ENCODE data around the gene SVEP1. TPM values are rescaled to one million over a fixed set of nuclear protein-coding genes. Genes with fewer than 3 reads are reported as not detected.

Gene SVEP1
- polyA plus RNA-seq, 1 donor (not counting 4 experiments of a cell fraction or from before 2014, with no cell fraction given) = 0.14 TPM

DNA sequence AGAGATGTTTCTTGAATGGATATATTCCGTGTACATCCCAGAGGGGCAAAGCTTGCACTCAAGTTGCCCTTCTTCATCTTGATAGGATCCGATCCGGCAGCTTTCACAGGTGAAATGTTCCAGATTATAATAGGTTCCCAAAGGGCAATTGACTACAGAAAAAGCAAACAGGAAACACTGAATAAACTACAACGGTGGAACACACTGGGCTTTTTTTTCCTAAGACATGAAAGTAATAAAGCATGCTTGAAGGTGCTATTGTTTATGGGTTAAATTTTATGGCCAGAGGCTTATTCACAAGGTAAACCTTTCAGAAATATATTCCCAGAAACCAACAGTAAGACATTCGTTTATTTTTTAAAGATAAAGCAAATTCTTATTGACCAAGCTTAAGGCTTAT, 110.6 kb downstream of the SVEP1 start:
- no peaks in the 10 kb centered on the region for H3K9me3 ChIP-seq (ENCODE audit: control insufficient read depth, low read depth, low read length)
- FAIRE-seq = no peak

GRCh38 chr9:110465190-110465589, 114.4 kb downstream of the SVEP1 start:
- Histone ChIP-seq H3K79me2 (ENCODE audit: control insufficient read depth, insufficient read depth, low read length) (no peaks in the 10 kb centered on the region), H3K27me3 (ENCODE audit: control insufficient read depth, extremely low read depth, insufficient read depth, low read length) (no peaks in the 10 kb centered on the region), H4K20me1 (ENCODE audit: control insufficient read depth, extremely low read depth, insufficient read depth, low read length) (no peaks in the 10 kb centered on the region), H3K9ac (ENCODE audit: control insufficient read depth, extremely low read depth, insufficient read depth, low read length) (no peak overlapping the region), H3K9me3 (ENCODE audit: control insufficient read depth, low read depth, low read length) (no peaks in the 10 kb centered on the region), H3K36me3 (ENCODE audit: control insufficient read depth in 2 of 2, extremely low read depth in 1 of 2, insufficient read depth in 2 of 2, low read length in 2 of 2) (no peaks in the 10 kb centered on the region), H3K4me2 (ENCODE audit: control insufficient read depth, extremely low read depth, insufficient read depth, low read depth, low read length) (no peak overlapping the region), H3K4me1 (ENCODE audit: control insufficient read depth, extremely low read depth, insufficient read depth, low read length) (no peaks in the 10 kb centered on the region), H2AFZ (ENCODE audit: control insufficient read depth, low read length) (no peak overlapping the region), H3K4me3 (ENCODE audit: control insufficient read depth in 2 of 3, extremely low read depth in 1 of 3, insufficient read depth in 2 of 3, low read depth in 1 of 3, low read length in 3 of 3) (no peak overlapping the region), H3K9me1 (ENCODE audit: control insufficient read depth, extremely low read depth, insufficient read depth, low read length) (no peaks in the 10 kb centered on the region), H3K27ac (ENCODE audit: control insufficient read depth, insufficient read depth, low read length) (no peak overlapping the region)
- TF ChIP-seq CTCF (optimal IDR thresholded peaks at IDR 0.05 in 1 of 3, IDR thresholded peaks at IDR 0.05 in 1 of 3, conservative IDR thresholded peaks at IDR 0.05 in 1 of 3; ENCODE audit: extremely low read depth in 1 of 3, insufficient read depth in 2 of 3, low read length in 3 of 3) (no peak), EZH2 (IDR thresholded peaks at IDR 0.05; ENCODE audit: low read length) (no peak)
- DNase-seq (ENCODE audit: low read depth, low spot score) (no peak), FAIRE-seq (no peak)
- dilution Hi-C loops (cut with MboI; ENCODE audit: extremely low pct_ligation_motif_present, low sequenced_read_pairs) = no loop called here

More for the DNA sequence above, 110.6 kb downstream of the SVEP1 start:
- no peak for DNase-seq (ENCODE audit: low read depth, low spot score)
- no peaks in the 10 kb centered on the region for H3K79me2 ChIP-seq (ENCODE audit: control insufficient read depth, insufficient read depth, low read length)
- no peak overlapping the region for H3K27ac ChIP-seq (ENCODE audit: control insufficient read depth, insufficient read depth, low read length)
- no peaks in the 10 kb centered on the region for H4K20me1 ChIP-seq (ENCODE audit: control insufficient read depth, extremely low read depth, insufficient read depth, low read length)
- H3K36me3 ChIP-seq (ENCODE audit: control insufficient read depth in 2 of 2, extremely low read depth in 1 of 2, insufficient read depth in 2 of 2, low read length in 2 of 2) = no peaks in the 10 kb centered on the region
- no peaks in the 10 kb centered on the region for H3K4me1 ChIP-seq (ENCODE audit: control insufficient read depth, extremely low read depth, insufficient read depth, low read length)
- H3K4me2 ChIP-seq (ENCODE audit: control insufficient read depth, extremely low read depth, insufficient read depth, low read depth, low read length) = no peak overlapping the region
- H3K9ac ChIP-seq (ENCODE audit: control insufficient read depth, extremely low read depth, insufficient read depth, low read length) = no peak overlapping the region
- H3K27me3 ChIP-seq (ENCODE audit: control insufficient read depth, extremely low read depth, insufficient read depth, low read length) = no peaks in the 10 kb centered on the region
- dilution Hi-C loops (cut with MboI; ENCODE audit: extremely low pct_ligation_motif_present, low sequenced_read_pairs) = no loop called here
- TF ChIP-seq EZH2 (IDR thresholded peaks at IDR 0.05; ENCODE audit: low read length) (no peak), CTCF (optimal IDR thresholded peaks at IDR 0.05 in 1 of 3, IDR thresholded peaks at IDR 0.05 in 1 of 3, conservative IDR thresholded peaks at IDR 0.05 in 1 of 3; ENCODE audit: extremely low read depth in 1 of 3, insufficient read depth in 2 of 3, low read length in 3 of 3) (no peak)
- H2AFZ ChIP-seq (ENCODE audit: control insufficient read depth, low read length) = no peak overlapping the region
- H3K9me1 ChIP-seq (ENCODE audit: control insufficient read depth, extremely low read depth, insufficient read depth, low read length) = no peaks in the 10 kb centered on the region
- no peak overlapping the region for H3K4me3 ChIP-seq (ENCODE audit: control insufficient read depth in 2 of 3, extremely low read depth in 1 of 3, insufficient read depth in 2 of 3, low read depth in 1 of 3, low read length in 3 of 3)

Data from keratinocyte (primary cell).